Lung microvascular endothelial cell (primary cell): Measurements from ENCODE around the gene SCN2B. TPM values are rescaled to one million over a fixed set of nuclear protein-coding genes. Genes with fewer than 3 reads are reported as not detected.

Source experiments
- DNase-seq, 2 donors: peaks; one replicate each; pipeline versions ENCODE4 v3.0.0 to v3.0.0-alpha.2; 2010; ENCODE audit warnings: low read depth in 2 of 2
- total RNA-seq: library from RNA; depleted of rRNA; stranded (reverse); fragments of >200 nt; gene quantifications from 2 replicates; pipeline ENCODE4 v1.2.1, GENCODE V29; 2014

Gene SCN2B
- total RNA-seq, 1 donor from 2014 or later, result not detected

GRCh38 chr11:118175031-118175992 is 1.1 kb downstream of the SCN2B start:
- no peak for DNase-seq

- DNase-seq, result no peak
Observed at GRCh38 chr11:118174006-118174567, 2.4 kb downstream of the SCN2B start.

- no peak for DNase-seq
Observed at GRCh38 chr11:118172356-118172755, 4.1 kb downstream of the SCN2B start.

GRCh38 chr11:118171269-118172062 is 5.0 kb downstream of the SCN2B start:
- DNase-seq, result peak; percentile 68 to 79

- DNase-seq, result no peak
Observed at GRCh38 chr11:118170882-118171268, 5.6 kb downstream of the SCN2B start.

GRCh38 chr11:118170231-118170630 is 6.2 kb downstream of the SCN2B start:
- no peak for DNase-seq

GRCh38 chr11:118169300-118170140 is 6.9 kb downstream of the SCN2B start:
- no peak for DNase-seq

- no peak for DNase-seq
Observed at GRCh38 chr11:118168751-118169150, 7.7 kb downstream of the SCN2B start.

GRCh38 chr11:118168316-118168715 is 8.1 kb downstream of the SCN2B start:
- no peak for DNase-seq

GRCh38 chr11:118167906-118168305 is 8.5 kb downstream of the SCN2B start:
- no peak for DNase-seq

GRCh38 chr11:118167253-118167652 is 9.2 kb downstream of the SCN2B start:
- no peak for DNase-seq

GRCh38 chr11:118166641-118167040 is 9.8 kb downstream of the SCN2B start:
- no peak for DNase-seq

- DNase-seq, result no peak
Observed at GRCh38 chr11:118164885-118165284, 11.6 kb downstream of the SCN2B start.

- no peak for DNase-seq
Observed at GRCh38 chr11:118163494-118163893, 12.9 kb downstream of the SCN2B start.

GRCh38 chr11:118162846-118163245 is 13.6 kb downstream of the SCN2B start:
- no peak for DNase-seq

- no peak for DNase-seq
Observed at GRCh38 chr11:118161786-118162185, 14.7 kb downstream of the SCN2B start.

- DNase-seq, result no peak
Observed at GRCh38 chr11:118157186-118157895, 19.1 kb downstream of the SCN2B start.

GRCh38 chr11:118156531-118157185 is 19.8 kb downstream of the SCN2B start:
- no peak for DNase-seq

GRCh38 chr11:118155776-118156530 is 20.5 kb downstream of the SCN2B start:
- DNase-seq, result no peak
